Hematopoietic multipotent progenitor cell treated with erythropoietin and hydrocortisone succinate and interleukin-3 and kit ligand, for 8 days (in vitro differentiated cells): ENCODE data around the gene LRIG2.
"Not testable (repeated sequence)": the region's sequence is repeated elsewhere in the genome, so short reads cannot be mapped to it uniquely, and the experiment has no call there.

Source experiments
- DNase-seq: peaks from one replicate; pipeline ENCODE4 v3.0.0-alpha.2; 2015

LRIG2 gene

GRCh38 chr1:113072757-113073478 is at the start of gene LRIG2:
LRIG2 (plus strand) TSS chr1:113073198; CDS start chr1:113073407, 209 bp downstream.
- DNase-seq = peak; percentile 99

- not testable (repeated sequence) for DNase-seq
These were observed 49.7 kb upstream of the LRIG2 start for GRCh38 chr1:113023316-113023715.

GRCh38 chr1:113027007-113027406 is 46.0 kb upstream of the LRIG2 start:
- DNase-seq = no peak

GRCh38 chr1:113027449-113027848 is 45.5 kb upstream of the LRIG2 start:
- no peak for DNase-seq

- DNase-seq = no peak
These were observed 43.2 kb upstream of the LRIG2 start for GRCh38 chr1:113029822-113030221.

GRCh38 chr1:113031171-113031933 is 41.6 kb upstream of the LRIG2 start:
- no peak for DNase-seq

GRCh38 chr1:113035086-113035485 is 37.9 kb upstream of the LRIG2 start:
- no peak for DNase-seq

- no peak for DNase-seq
These were observed 36.2 kb upstream of the LRIG2 start for GRCh38 chr1:113036639-113037321.

- DNase-seq = peak; percentile 87
These were observed 33.0 kb upstream of the LRIG2 start for GRCh38 chr1:113040041-113040440.

- DNase-seq = no peak
These were observed 32.1 kb upstream of the LRIG2 start for GRCh38 chr1:113040718-113041412.

- DNase-seq = peak; percentile 80
These were observed 31.3 kb upstream of the LRIG2 start for GRCh38 chr1:113041569-113042284.

GRCh38 chr1:113042285-113043143 is 30.5 kb upstream of the LRIG2 start:
- DNase-seq = peak; percentile 86

GRCh38 chr1:113043144-113043488 is 29.9 kb upstream of the LRIG2 start:
- not testable (repeated sequence) for DNase-seq

- DNase-seq = no peak
These were observed 26.4 kb upstream of the LRIG2 start for GRCh38 chr1:113046569-113046968.

- no peak for DNase-seq
These were observed 24.9 kb upstream of the LRIG2 start for GRCh38 chr1:113048064-113048463.

GRCh38 chr1:113053344-113054126 is 19.5 kb upstream of the LRIG2 start:
- no peak for DNase-seq

- no peak for DNase-seq
These were observed 17.4 kb upstream of the LRIG2 start for GRCh38 chr1:113055570-113055969.

- DNase-seq = no peak
These were observed 16.0 kb upstream of the LRIG2 start for GRCh38 chr1:113057006-113057405.

GRCh38 chr1:113058941-113059706 is 13.9 kb upstream of the LRIG2 start:
- DNase-seq = peak; percentile 22

- not testable (repeated sequence) for DNase-seq
These were observed 9.5 kb upstream of the LRIG2 start for GRCh38 chr1:113063456-113063855.
